22Rv1 (cell line): ENCODE results near the gene KBTBD7.

ENCODE experiments used
- H3K27ac ChIP-seq: fragments of 450-650 bp; 2 replicates; pipeline ENCODE4 v1.5.1; 2017
- CTCF ChIP-seq: fragments of 450-650 bp; IDR thresholded peaks from 2 replicates; pipeline ENCODE4 v1.5.1; 2017; ENCODE audit warnings: mild to moderate bottlenecking
- ZFX ChIP-seq: fragments of 450-650 bp; IDR thresholded peaks from 2 replicates; pipeline ENCODE4 v1.6.1; 2017; ENCODE audit warnings: antibody characterized with exemption, borderline replicate concordance

The KBTBD7 gene

GRCh38 chr13:41211062-41211461, 16.7 kb upstream of the KBTBD7 start:
- H3K27ac ChIP-seq, result no peak overlapping the region
- TF ChIP-seq ZFX (no peak), CTCF (no peak)

- H3K27ac ChIP-seq, result no peak overlapping the region
- TF ChIP-seq ZFX (no peak), CTCF (no peak)
These were observed 12.1 kb upstream of the KBTBD7 start for GRCh38 chr13:41206467-41206866.

GRCh38 chr13:41203810-41204209, 9.4 kb upstream of the KBTBD7 start:
- H3K27ac ChIP-seq, result no peak overlapping the region
- TF ChIP-seq CTCF (no peak), ZFX (no peak)

- TF ChIP-seq CTCF, result no peak
- no peak for TF ChIP-seq ZFX
- no peak overlapping the region for H3K27ac ChIP-seq
These were observed 5.8 kb upstream of the KBTBD7 start for GRCh38 chr13:41200126-41200525.

- no peak overlapping the region for H3K27ac ChIP-seq
- TF ChIP-seq ZFX (no peak), CTCF (no peak)
These were observed 5.2 kb upstream of the KBTBD7 start for GRCh38 chr13:41199526-41199925.

- H3K27ac ChIP-seq, result no peak overlapping the region
- TF ChIP-seq CTCF (no peak), ZFX (no peak)
These were observed 4.7 kb upstream of the KBTBD7 start for GRCh38 chr13:41199079-41199478.

- no peak overlapping the region for H3K27ac ChIP-seq
- TF ChIP-seq CTCF (0 out of 2 replicates have a peak, but pooled peaks have one; percentile 7), ZFX (no peak)
These were observed 2.3 kb upstream of the KBTBD7 start for GRCh38 chr13:41196620-41197019.
